ENCODE measurements around the gene NANOG. TPM values are rescaled to one million over a fixed set of nuclear protein-coding genes. Genes with fewer than 3 reads are reported as not detected.
"Not testable (repeated sequence)": the region's sequence is repeated elsewhere in the genome, so short reads cannot be mapped to it uniquely, and the experiment has no call there.

The NANOG gene
- total and polyA plus RNA-seq, 5 experiments from 2014 or later: 0.02 TPM; not detected in 4

DNA sequence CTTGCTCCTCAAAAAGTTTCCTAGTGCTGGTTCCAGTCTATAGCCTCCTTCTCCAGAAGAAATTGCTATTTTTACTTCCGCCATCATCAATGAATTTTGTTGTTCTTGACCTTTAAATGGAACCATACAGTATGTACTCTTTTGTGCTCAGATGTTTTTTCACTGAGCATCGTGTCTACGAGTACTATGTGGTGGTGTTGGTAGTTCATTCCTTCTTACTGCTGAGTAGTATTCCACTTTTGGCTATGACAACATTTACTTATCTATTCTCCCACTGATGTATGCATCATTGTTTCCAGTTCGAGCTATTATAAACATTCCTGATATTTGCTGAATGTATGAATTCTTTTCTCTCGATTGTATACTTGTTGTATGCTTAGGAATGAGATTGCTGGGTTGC, 54.9 kb downstream of the NANOG start:
- POLR2A ChIA-PET: interaction anchor here (0.7 kb wide), 1 partner anchor 11 kb away, joined by 4 read pairs; no protein-coding TSS in a partner anchor
- H3K4me3 Mint-ChIP-seq: peak overlapping the region in 2 of 10 donors; percentile 39 to 66
- peak overlapping the region in 1 of 10 donors; percentile 43 for H3K27ac Mint-ChIP-seq
- H3K36me3 Mint-ChIP-seq: peaks cover 0 to 3% (median 0%) of the 10 kb centered on the region in 3 donors
- peaks cover 0 to 13% (median 6%) of the 10 kb centered on the region in 5 donors for H3K27me3 Mint-ChIP-seq
- no peak for DNase-seq
- H3K4me1 Mint-ChIP-seq: peaks cover 3 to 15% (median 8%) of the 10 kb centered on the region in 4 donors
- H3K9me3 Mint-ChIP-seq: no peaks in the 10 kb centered on the region
- ATAC-seq: no peak

DNA sequence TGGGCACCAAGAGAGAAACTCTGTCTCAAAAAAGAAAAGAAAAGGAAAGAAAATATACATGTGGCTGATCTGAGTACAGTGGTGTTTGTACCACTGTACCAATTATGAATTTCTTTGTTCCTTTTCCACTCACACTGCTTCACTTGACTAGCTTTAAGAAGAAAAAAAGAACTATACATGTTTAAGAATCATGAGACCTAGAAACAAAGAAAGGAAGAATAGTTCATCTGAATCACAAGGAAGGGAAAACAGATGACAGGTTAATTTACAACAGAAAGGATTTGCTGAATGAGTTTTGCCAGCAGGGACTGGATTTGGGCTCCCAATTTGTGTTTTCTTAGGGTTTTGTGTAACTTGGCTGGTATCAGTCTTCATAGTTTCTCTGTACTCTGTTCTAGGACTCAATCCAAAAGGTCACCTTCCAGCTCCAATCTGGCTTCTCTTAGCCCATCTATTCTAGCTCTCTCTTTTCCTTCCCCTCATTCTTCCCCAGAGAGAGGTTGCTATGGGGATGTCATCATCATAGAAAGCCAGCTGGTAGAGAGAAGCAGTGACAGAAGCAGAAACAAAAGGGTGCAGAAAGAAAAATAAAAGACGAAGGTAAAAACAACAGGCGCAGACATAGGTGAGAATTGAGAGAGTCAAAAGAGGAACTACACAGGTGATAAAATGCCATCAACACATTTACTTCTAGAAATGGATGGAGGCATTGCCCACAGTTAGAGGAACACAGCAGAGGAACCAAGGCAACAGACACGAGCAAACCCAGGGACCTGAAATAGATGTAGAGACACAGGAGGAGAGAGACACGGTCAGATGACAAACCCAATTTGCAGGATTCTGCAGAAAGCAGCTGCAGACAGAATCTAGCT, 58.3 kb downstream of the NANOG start:
- Mint-ChIP-seq H3K4me3 (peak overlapping the region in 1 of 10 donors; percentile 15), H3K27me3 (peaks cover 5 to 23% (median 12%) of the 10 kb centered on the region in 5 donors), H3K27ac (peak overlapping the region in 3 of 10 donors; percentile 8 to 15 (median 13)), H3K4me1 (peaks cover 3 to 15% (median 8%) of the 10 kb centered on the region in 4 donors)
- not testable (repeated sequence) for DNase-seq, H3K9me3 Mint-ChIP-seq, H3K36me3 Mint-ChIP-seq
- POLR2A ChIA-PET: interaction anchor here (0.7 kb wide), 1 partner anchor 16 kb away, joined by 3 read pairs; no protein-coding TSS in a partner anchor
- peak in 1 of 2 donors; percentile 22 for ATAC-seq

DNA sequence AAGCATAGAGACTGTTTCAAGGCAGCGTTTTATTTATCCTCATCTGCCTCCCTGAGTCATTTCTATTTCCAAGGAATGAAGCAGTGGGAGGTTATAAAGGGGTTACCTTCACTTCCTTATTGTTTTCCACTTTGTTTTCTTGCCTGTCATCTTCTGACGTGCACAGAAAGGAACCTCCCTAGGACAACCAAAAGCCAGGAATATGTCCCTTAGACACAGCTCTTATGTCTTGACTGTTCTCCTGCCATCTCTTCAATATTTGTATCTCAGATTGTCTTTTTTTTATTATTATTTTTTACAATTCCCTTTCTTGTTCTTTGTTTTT, 58.9 kb downstream of the NANOG start:
- Mint-ChIP-seq H3K4me1 (peaks cover 3 to 15% (median 8%) of the 10 kb centered on the region in 4 donors), H3K27me3 (peaks cover 5 to 26% (median 17%) of the 10 kb centered on the region in 5 donors)
- H3K36me3 Mint-ChIP-seq, H3K4me3 Mint-ChIP-seq, ATAC-seq, DNase-seq, H3K27ac Mint-ChIP-seq, H3K9me3 Mint-ChIP-seq, POLR2A ChIA-PET: not testable (repeated sequence)

Other genes with a start within 250 kb of the NANOG start
- not detected for gene APOBEC1, start 123.5 kb upstream of the NANOG start, total RNA-seq
- gene APOBEC1, start 123.5 kb upstream of the NANOG start, polyA plus RNA-seq: not detected
- gene GDF3, start 93.6 kb upstream of the NANOG start, total RNA-seq: not detected
- not detected for gene GDF3, start 93.6 kb upstream of the NANOG start, polyA plus RNA-seq
- not detected for gene DPPA3, start 78.0 kb upstream of the NANOG start, total RNA-seq
- not detected for gene DPPA3, start 78.0 kb upstream of the NANOG start, polyA plus RNA-seq
- not detected for gene CLEC4C, start 42.0 kb upstream of the NANOG start, total RNA-seq
- not detected for gene CLEC4C, start 42.0 kb upstream of the NANOG start, polyA plus RNA-seq
- gene NANOGNB, start 24.2 kb upstream of the NANOG start, total RNA-seq: not detected
- gene NANOGNB, start 24.2 kb upstream of the NANOG start, polyA plus RNA-seq: not detected
- not detected for gene SLC2A14, start 83.5 kb downstream of the NANOG start, total RNA-seq
- under 1 TPM in 1 of 3 donors, not detected in 2; 0.67 TPM for gene SLC2A14, start 83.5 kb downstream of the NANOG start, polyA plus RNA-seq
- 100 to 1,000 TPM; 108 to 115 TPM for gene SLC2A3, start 146.8 kb downstream of the NANOG start, total RNA-seq
- 10 to 100 TPM; 47.6 to 88.0 (median 71.8) TPM for gene SLC2A3, start 146.8 kb downstream of the NANOG start, polyA plus RNA-seq
- gene FOXJ2, start 243.3 kb downstream of the NANOG start, total RNA-seq: 10 to 100 TPM; 26.6 to 27.1 TPM
- gene FOXJ2, start 243.3 kb downstream of the NANOG start, polyA plus RNA-seq: 10 to 100 TPM in 1 of 3 donors, 1 to 10 TPM in 2; 6.7 to 14.4 (median 9.7) TPM

Data from naive thymus-derived CD8-positive, alpha-beta T cell (primary cell).